ENCODE data around the gene TMIGD2. TPM values are rescaled to one million over a fixed set of nuclear protein-coding genes. Genes with fewer than 3 reads are reported as not detected.

Gene TMIGD2
- total and polyA plus RNA-seq, 4 donors, result 0.16 to 0.94 (median 0.48) TPM

- Histone ChIP-seq H3K27ac (ENCODE audit: low read depth in 1 of 2, low read length in 2 of 2) (no peak overlapping the region), H3K36me3 (ENCODE audit: control insufficient read depth in 4 of 4, insufficient read depth in 3 of 4, low read depth in 1 of 4, low read length in 3 of 4) (no peaks in the 10 kb centered on the region), H3K4me1 (ENCODE audit: control insufficient read depth in 4 of 4, insufficient read depth in 4 of 4, low read length in 3 of 4) (no peaks in the 10 kb centered on the region), H3K27me3 (ENCODE audit: control insufficient read depth in 4 of 4, insufficient read depth in 4 of 4, low read length in 3 of 4) (no peaks in the 10 kb centered on the region), H3K9me3 (ENCODE audit: control insufficient read depth in 4 of 4, low read length in 3 of 4) (no peaks in the 10 kb centered on the region), H3K9ac (ENCODE audit: low read depth in 1 of 2, low read length in 2 of 2) (no peak overlapping the region), H3K4me3 (ENCODE audit: low read depth in 1 of 3, low read length in 3 of 3) (no peak overlapping the region)
- WGBS, result 87% methylated on average over 16 of the region's 16 CpGs
- TF ChIP-seq NR2F2 (IDR thresholded peaks at IDR 0.05) (no peak), REST (IDR thresholded peaks at IDR 0.05) (no peak), RXRA (IDR thresholded peaks at IDR 0.05) (no peak), JUND (IDR thresholded peaks at IDR 0.05) (no peak), CTCF (IDR thresholded peaks at IDR 0.05; ENCODE audit: low read depth, low read length, missing input control) (no peak), EGR1 (IDR thresholded peaks at IDR 0.05; ENCODE audit: low read depth in 2 of 2) (no peak), FOXA2 (IDR thresholded peaks at IDR 0.05) (no peak), HNF4A (conservative IDR thresholded peaks at IDR 0.05) (no peak), FOXA1 (IDR thresholded peaks at IDR 0.05) (no peak), RAD21 (IDR thresholded peaks at IDR 0.05) (no peak), YY1 (IDR thresholded peaks at IDR 0.05) (no peak), GABPA (IDR thresholded peaks at IDR 0.05 in 1 of 2, conservative IDR thresholded peaks at IDR 0.05 in 1 of 2) (no peak), ZBTB33 (IDR thresholded peaks at IDR 0.05) (no peak), SP1 (IDR thresholded peaks at IDR 0.05) (no peak), HNF4G (IDR thresholded peaks at IDR 0.05) (no peak), TAF1 (conservative IDR thresholded peaks at IDR 0.05) (no peak)
- TF ChIP-seq, protein P1, sequence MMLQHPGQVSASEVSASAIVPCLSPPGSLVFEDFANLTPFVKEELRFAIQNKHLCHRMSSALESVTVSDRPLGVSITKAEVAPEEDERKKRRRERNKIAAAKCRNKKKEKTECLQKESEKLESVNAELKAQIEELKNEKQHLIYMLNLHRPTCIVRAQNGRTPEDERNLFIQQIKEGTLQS (IDR thresholded peaks at IDR 0.05), result no peak
- TF ChIP-seq, protein P2, sequence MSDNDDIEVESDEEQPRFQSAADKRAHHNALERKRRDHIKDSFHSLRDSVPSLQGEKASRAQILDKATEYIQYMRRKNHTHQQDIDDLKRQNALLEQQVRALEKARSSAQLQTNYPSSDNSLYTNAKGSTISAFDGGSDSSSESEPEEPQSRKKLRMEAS (IDR thresholded peaks at IDR 0.05), result no peak
- DNase-seq (ENCODE audit: low spot score), result no peak
These were observed 3.5 kb upstream of the TMIGD2 start for GRCh38 chr19:4305659-4306058.
